RCC 7860 (cell line): ENCODE measurements around the gene BBOF1.

Experiments
- DNase-seq: peaks from one replicate; pipeline ENCODE4 v3.0.0-alpha.2; 2015; ENCODE audit warnings: low spot score
- FAIRE-seq: peaks from 2 replicates; lab custom pipeline; 2012; peaks lifted over from hg19 to GRCh38; lab: Jason Lieb, UNC

BBOF1 gene

GRCh38 chr14:74084277-74085046 is 65.3 kb downstream of the BBOF1 start, which contains the start of the genes ALDH6A1 and LIN52:
Gene ALDH6A1 (minus strand): TSS chr14:74084453. CDS start chr14:74084394, 59 bp downstream.
Gene LIN52 (plus strand): TSS chr14:74084956. CDS start chr14:74084975, 19 bp downstream.
- peak; percentile 90 for FAIRE-seq
- DNase-seq, result peak; percentile 97

- FAIRE-seq, result no peak
- peak; percentile 18 for DNase-seq
Observed at GRCh38 chr14:74085047-74085637, 66.0 kb downstream of the BBOF1 start.

- FAIRE-seq, result no peak
- DNase-seq, result no peak
Observed at GRCh38 chr14:74085828-74086227, 66.7 kb downstream of the BBOF1 start.

- DNase-seq (no peak), FAIRE-seq (no peak)
Observed at GRCh38 chr14:74089251-74090020, 70.3 kb downstream of the BBOF1 start.

- DNase-seq, result no peak
- FAIRE-seq, result no peak
Observed at GRCh38 chr14:74105381-74105780, 86.2 kb downstream of the BBOF1 start.

GRCh38 chr14:74109369-74109768 is 90.2 kb downstream of the BBOF1 start:
- DNase-seq (no peak), FAIRE-seq (no peak)

GRCh38 chr14:74111395-74112216 is 92.5 kb downstream of the BBOF1 start:
- FAIRE-seq, result peak; percentile 57
- peak; percentile 16 for DNase-seq
